Vagina (tissue), 2 donors: ENCODE measurements around the gene USH2A.

ENCODE experiments used
- POLR2A ChIP-seq, 2 donors: fragments of 450-650 bp; IDR thresholded peaks; one replicate each; pipeline ENCODE4 v1.6.1; 2017; ENCODE audit warnings: antibody characterized with exemption in 2 of 2, mild to moderate bottlenecking in 2 of 2, moderate library complexity in 2 of 2
- POLR2AphosphoS5 ChIP-seq, 2 donors: sonication (generic); formaldehyde crosslinking; IDR thresholded peaks; one replicate each; pipeline ENCODE4 v1.9.0; 2017; ENCODE audit warnings: antibody characterized with exemption in 2 of 2, mild to moderate bottlenecking in 2 of 2, low read depth in 1 of 2; ENCODE audit not compliant: insufficient read depth in 1 of 2
- TF ChIP-seq, protein P1 (sequence below), 3 experiments: fragments of 450-650 bp in 2 of 3; fragments of 200-600 bp in 1 of 3; sonication (generic) in 1 of 3; IDR thresholded peaks; one replicate each; pipeline ENCODE4 v1.5.1; 2017 to 2019; ENCODE audit warnings: antibody characterized with exemption in 3 of 3, mild to moderate bottlenecking in 2 of 3, moderate library complexity in 2 of 3

DNA sequence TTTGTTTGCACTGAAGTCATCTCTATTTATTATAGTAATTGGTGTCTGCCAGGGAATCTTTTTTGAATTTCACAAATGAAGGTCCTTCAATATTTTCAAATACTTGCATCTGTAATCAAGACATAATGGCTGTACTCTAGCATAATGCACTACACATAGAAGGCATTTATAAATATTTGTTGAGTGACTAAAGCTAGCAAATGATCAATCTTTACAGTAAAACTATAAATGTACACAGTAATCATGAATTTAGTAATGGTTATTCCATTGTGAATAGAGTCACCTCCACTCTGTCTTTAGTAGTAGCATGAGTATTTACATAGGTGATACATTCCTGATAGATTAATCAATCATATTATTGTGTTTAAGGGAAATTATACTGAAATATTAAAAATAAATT, 119.6 kb downstream of the USH2A start:
- TF ChIP-seq, protein P1, sequence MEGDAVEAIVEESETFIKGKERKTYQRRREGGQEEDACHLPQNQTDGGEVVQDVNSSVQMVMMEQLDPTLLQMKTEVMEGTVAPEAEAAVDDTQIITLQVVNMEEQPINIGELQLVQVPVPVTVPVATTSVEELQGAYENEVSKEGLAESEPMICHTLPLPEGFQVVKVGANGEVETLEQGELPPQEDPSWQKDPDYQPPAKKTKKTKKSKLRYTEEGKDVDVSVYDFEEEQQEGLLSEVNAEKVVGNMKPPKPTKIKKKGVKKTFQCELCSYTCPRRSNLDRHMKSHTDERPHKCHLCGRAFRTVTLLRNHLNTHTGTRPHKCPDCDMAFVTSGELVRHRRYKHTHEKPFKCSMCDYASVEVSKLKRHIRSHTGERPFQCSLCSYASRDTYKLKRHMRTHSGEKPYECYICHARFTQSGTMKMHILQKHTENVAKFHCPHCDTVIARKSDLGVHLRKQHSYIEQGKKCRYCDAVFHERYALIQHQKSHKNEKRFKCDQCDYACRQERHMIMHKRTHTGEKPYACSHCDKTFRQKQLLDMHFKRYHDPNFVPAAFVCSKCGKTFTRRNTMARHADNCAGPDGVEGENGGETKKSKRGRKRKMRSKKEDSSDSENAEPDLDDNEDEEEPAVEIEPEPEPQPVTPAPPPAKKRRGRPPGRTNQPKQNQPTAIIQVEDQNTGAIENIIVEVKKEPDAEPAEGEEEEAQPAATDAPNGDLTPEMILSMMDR (IDR thresholded peaks at IDR 0.05) = no peak
- TF ChIP-seq POLR2A (IDR thresholded peaks at IDR 0.05) = no peak
- TF ChIP-seq POLR2AphosphoS5 (IDR thresholded peaks at IDR 0.05; ENCODE audit: insufficient read depth in 1 of 2, low read depth in 1 of 2) = no peak
